Measurements from ENCODE around the gene EIF5B. TPM values are rescaled to one million over a fixed set of nuclear protein-coding genes. Genes with fewer than 3 reads are reported as not detected.

The EIF5B gene
- total and polyA plus RNA-seq, 2 of the 4 experiments (the other 2 are of a cell fraction), result 19.7 to 21.8 TPM

GRCh38 chr2:99433340-99433739 lies 96.2 kb downstream of the EIF5B start:
- dilution Hi-C loops (cut with HindIII; ENCODE audit: low sequenced_read_pairs, unreplicated experiment), result no loop called here
- H2BK120ac ChIP-seq (ENCODE audit: low read depth, low read length), result no peak overlapping the region
- H4K8ac ChIP-seq (ENCODE audit: low read depth in 2 of 2, low read length in 2 of 2), result no peak overlapping the region
- no peak overlapping the region for H2AK9ac ChIP-seq (replicated peaks; ENCODE audit: low read depth, low read length, poor library complexity)
- H3K18ac ChIP-seq (ENCODE audit: low read depth, low read length), result no peak overlapping the region
- H2AK5ac ChIP-seq (ENCODE audit: low read depth, low read length), result no peak overlapping the region
- peaks cover 6% of the 10 kb centered on the region; the same call in 1 of the 2 replicates for H3K36me3 ChIP-seq (ENCODE audit: control insufficient read depth, insufficient read depth, low read length)
- ChIA-PET POLR2A (ENCODE audit: unreplicated experiment) (no interaction called here), CTCF (interaction anchor here (0.8 kb wide), 1 partner anchor 9 kb away, joined by 3 read pairs; no protein-coding TSS in a partner anchor)
- H3K56ac ChIP-seq (ENCODE audit: extremely low read depth, insufficient read depth, low read length), result no peak overlapping the region
- ATAC-seq (ENCODE audit: low read depth) (no peak), DNase-seq (no peak)
- H3K4me1 ChIP-seq (ENCODE audit: control insufficient read depth, insufficient read depth, low read length), result peaks cover 7% of the 10 kb centered on the region
- no peak overlapping the region for H2AFZ ChIP-seq (replicated peaks; ENCODE audit: low read length, poor library complexity)
- H3K9me3 ChIP-seq (ENCODE audit: control insufficient read depth, insufficient read depth, low read length), result no peaks in the 10 kb centered on the region
- H3K9me1 ChIP-seq (ENCODE audit: insufficient read depth, low read length), result peaks cover 5% of the 10 kb centered on the region
- no peak overlapping the region for H3K4ac ChIP-seq (ENCODE audit: low read depth, low read length)
- H3K79me1 ChIP-seq (ENCODE audit: low read depth in 1 of 2, low read length in 2 of 2), result peaks cover 0 to 14% of the 10 kb centered on the region in 2 experiments; a peak in 2 of 4 replicates
- H2BK15ac ChIP-seq (ENCODE audit: low read depth, low read length), result no peak overlapping the region
- no CpG with 5 or more reads among the region's 2 CpGs for WGBS, 2 experiments (ENCODE audit: extremely low coverage in 2 of 2, insufficient read length in 1 of 2)
- H4K91ac ChIP-seq (ENCODE audit: insufficient read depth, low read depth, low read length), result no peak overlapping the region
- no peak overlapping the region for H2BK5ac ChIP-seq (ENCODE audit: low read depth, low read length, poor library complexity, severe bottlenecking)
- H4K5ac ChIP-seq (ENCODE audit: low read depth, low read length), result no peak overlapping the region
- no peak overlapping the region for H2BK20ac ChIP-seq (ENCODE audit: low read depth, low read length)
- H3K4me3 ChIP-seq (ENCODE audit: insufficient read depth, low read depth, low read length), result no peak overlapping the region
- intact Hi-C loops (cut with micrococcal nuclease), result loop anchor here (5.0 kb wide), 1 partner anchor 39 kb away; no protein-coding TSS in a partner anchor
- H3K27me3 ChIP-seq (ENCODE audit: control insufficient read depth, insufficient read depth, low read length), result no peaks in the 10 kb centered on the region
- in situ Hi-C loops (cut with MboI; ENCODE audit: low sequenced_read_pairs), result no loop called here
- H3K14ac ChIP-seq (replicated peaks; ENCODE audit: low read depth, low read length), result no peak overlapping the region
- H4K20me1 ChIP-seq (ENCODE audit: insufficient read depth, low read length), result peaks cover 30% of the 10 kb centered on the region
- H3K9ac ChIP-seq (ENCODE audit: low read depth, low read length), result no peak overlapping the region
- no TSS peak for BruUV-seq (replicated peaks)
- H3K4me2 ChIP-seq (ENCODE audit: low read depth, low read length), result no peak overlapping the region
- no peak overlapping the region for H3K27ac ChIP-seq (ENCODE audit: insufficient read depth, low read length)
- H3K23ac ChIP-seq (ENCODE audit: low read depth, low read length), result no peak overlapping the region
- TF ChIP-seq USF2 (IDR thresholded peaks at IDR 0.05; ENCODE audit: low read depth, low read length) (no peak), SMC3 (IDR thresholded peaks at IDR 0.05; ENCODE audit: low read depth, low read length) (no peak), MAFK (IDR thresholded peaks at IDR 0.05; ENCODE audit: low read depth, low read length) (no peak), BHLHE40 (IDR thresholded peaks at IDR 0.05; ENCODE audit: low read depth, low read length) (no peak), CEBPB (IDR thresholded peaks at IDR 0.05; ENCODE audit: low read depth, low read length) (no peak), FOS (IDR thresholded peaks at IDR 0.05; ENCODE audit: low read depth, low read length) (no peak), MAZ (IDR thresholded peaks at IDR 0.05; ENCODE audit: borderline replicate concordance, low read depth, low read length) (no peak), CTCF (conservative IDR thresholded peaks at IDR 0.05; ENCODE audit: low read depth, low read length) (no peak), MXI1 (IDR thresholded peaks at IDR 0.05; ENCODE audit: borderline replicate concordance, low read depth, low read length) (no peak), NFE2L2 (IDR thresholded peaks at IDR 0.05; ENCODE audit: low read depth, low read length) (no peak), RAD21 (IDR thresholded peaks at IDR 0.05; ENCODE audit: low read length) (no peak), CHD1 (IDR thresholded peaks at IDR 0.05; ENCODE audit: low read depth, low read length) (no peak), RFX5 (IDR thresholded peaks at IDR 0.05; ENCODE audit: low read depth, low read length) (no peak)
